Spleen (tissue), 11 donors: ENCODE measurements around the gene ERC1. TPM values are rescaled to one million over a fixed set of nuclear protein-coding genes. Genes with fewer than 3 reads are reported as not detected.

ENCODE experiments used
- DNase-seq: peaks from one replicate; pipeline ENCODE4 v3.0.0-alpha.2; 2020
- H3K27ac ChIP-seq, 8 donors: fragments of 200-600 bp; sonication (generic) in 7 of 8; 1 replicate in 4 of 8; 2 replicates in 4 of 8; pipeline versions ENCODE4 v1.5.0 to v1.8.0; 2016 to 2021; ENCODE audit warnings: inconsistent platforms in 4 of 8, mild to moderate bottlenecking in 4 of 8, moderate library complexity in 1 of 8
- H3K27me3 ChIP-seq, 7 donors: fragments of 200-600 bp; sonication (generic) in 6 of 7; replicated peaks in 1 of 7; 1 replicate in 4 of 7; 2 replicates in 3 of 7; pipeline versions ENCODE4 v1.5.0 to v1.8.0; 2016 to 2021; ENCODE audit warnings: inconsistent platforms in 3 of 7, mild to moderate bottlenecking in 1 of 7
- H3K36me3 ChIP-seq, 6 donors: fragments of 200-600 bp; sonication (generic) in 5 of 6; 1 replicate in 4 of 6; 2 replicates in 2 of 6; pipeline versions ENCODE4 v1.5.0 to v1.8.0; 2016 to 2021; ENCODE audit warnings: inconsistent platforms in 2 of 6
- H3K4me1 ChIP-seq, 6 donors: fragments of 200-600 bp; sonication (generic) in 5 of 6; 1 replicate in 3 of 6; 2 replicates in 3 of 6; pipeline versions ENCODE4 v1.5.0 to v1.8.0; 2016 to 2021; ENCODE audit warnings: inconsistent platforms in 3 of 6
- H3K4me3 ChIP-seq, 8 donors: fragments of 200-600 bp; sonication (generic) in 7 of 8; 1 replicate in 4 of 8; 2 replicates in 4 of 8; pipeline versions ENCODE4 v1.5.0 to v1.8.0; 2016 to 2021; ENCODE audit warnings: inconsistent platforms in 4 of 8, mild to moderate bottlenecking in 4 of 8, moderate library complexity in 2 of 8
- H3K9me3 ChIP-seq, 8 donors: fragments of 200-600 bp; sonication (generic) in 7 of 8; 1 replicate in 4 of 8; 2 replicates in 4 of 8; pipeline versions ENCODE4 v1.5.0 to v1.8.0; 2016 to 2021; ENCODE audit warnings: inconsistent platforms in 4 of 8
- POLR2A ChIP-seq, 3 donors: fragments of 450-650 bp; IDR thresholded peaks; one replicate each; pipeline ENCODE4 v1.5.1; 2017; ENCODE audit warnings: antibody characterized with exemption in 3 of 3, mild to moderate bottlenecking in 1 of 3
- POLR2AphosphoS5 ChIP-seq, 3 donors: sonication (generic); formaldehyde crosslinking; IDR thresholded peaks; one replicate each; pipeline ENCODE4 v1.5.1; 2017; ENCODE audit warnings: antibody characterized with exemption in 3 of 3
- whole genome bisulfite sequencing, 5 donors: extraction: QIAGEN DNeasy Blood & Tissue Kit in 3 of 5; methylation state at CpG; one replicate each; pipeline versions ENCODE4 v1.1.5 to v1.1.7; 2013 to 2018; 5-methylcytosine and 5-hydroxymethylcytosine counted together
- intact Hi-C: fragments of 100-400 bp; cut with DNase I; formaldehyde crosslinking; loops from one replicate; pipeline ENCODE4 v1.15.0; 2023; ENCODE audit warnings: low total_unique reads
- polyA plus RNA-seq, 3 donors: library from polyadenylated mRNA; stranded (reverse); fragments of 200-250 nt; gene quantifications; one replicate each; pipeline ENCODE4 v1.2.1, GENCODE V29; 2013
- total RNA-seq, 7 donors: library from RNA; depleted of rRNA in 3 of 7; stranded (reverse); fragments of >200 nt in 3 of 7; fragmentation: NEBNext Ultra II Directional in 4 of 7; extraction: Animal tissue kit (Norgen Biotek cat#: 25700) in 4 of 7; gene quantifications; one replicate each; pipeline versions ENCODE4 v1.1.0 to v1.2.1, GENCODE V29; 2016 to 2021
- TF ChIP-seq, protein P1 (sequence below), 11 experiments: fragments of 200-600 bp in 7 of 11; fragments of 450-650 bp in 4 of 11; sonication (generic) in 4 of 11; IDR thresholded peaks in 8 of 11; conservative IDR thresholded peaks in 3 of 11; 1 replicate in 7 of 11; 2 replicates in 4 of 11; pipeline versions ENCODE4 v1.4.0 to v1.8.0; 2016 to 2021; ENCODE audit warnings: antibody characterized with exemption in 11 of 11, inconsistent platforms in 4 of 11, mild to moderate bottlenecking in 1 of 11
- donor health status: healthy with polysubstance abuse.
- donor health status: DM: no; HTN: no; CAD: no; lungs with moderate emphysema.
- donor health status: DM: no; HTN: no; CAD: no.
- donor health status: Bipolar disorder and iron deficiency.
- donor health status: healthy.
- donor health status: DM: no; HTN: no; CAD: no.
- donor health status: DM: yes; HTN: yes; CAD: no.

The ERC1 gene
- total and polyA plus RNA-seq, 10 donors, result 1.2 to 73.4 (median 42.6) TPM

DNA sequence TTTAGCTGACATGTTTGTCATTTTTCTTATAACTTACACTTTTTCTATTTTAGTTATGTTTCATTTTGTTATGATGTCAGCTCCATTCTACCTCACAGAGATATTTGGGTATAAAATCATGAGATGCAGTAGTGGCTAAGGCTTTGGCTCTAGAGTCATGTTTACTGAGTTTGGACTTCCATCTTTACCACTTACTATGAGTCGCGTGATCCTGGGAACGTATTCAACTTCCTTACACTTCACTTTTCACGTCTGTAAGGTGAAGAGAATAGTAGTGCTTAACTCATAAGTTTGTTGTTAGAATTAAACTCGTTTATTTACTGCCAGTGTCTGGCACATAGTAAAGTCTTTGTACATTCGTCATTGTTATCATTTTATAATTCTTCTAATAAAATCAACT, 126.3 kb downstream of the ERC1 start:
- DNase-seq, result no peak
- Histone ChIP-seq H3K27me3 (no peaks in the 10 kb centered on the region), H3K9me3 (no peaks in the 10 kb centered on the region), H3K36me3 (peaks cover 0 to 24% (median under 1%) of the 10 kb centered on the region in 6 donors), H3K4me3 (no peak overlapping the region), H3K4me1 (no peaks in the 10 kb centered on the region), H3K27ac (no peak overlapping the region)
- WGBS, 5 donors, result 77 to 87% (median 82%) methylated on average over 6 of the region's 6 CpGs
- intact Hi-C loops, result loop anchor here (5.0 kb wide), 1 partner anchor 465 kb away; no protein-coding TSS in a partner anchor
- TF ChIP-seq, protein P1, sequence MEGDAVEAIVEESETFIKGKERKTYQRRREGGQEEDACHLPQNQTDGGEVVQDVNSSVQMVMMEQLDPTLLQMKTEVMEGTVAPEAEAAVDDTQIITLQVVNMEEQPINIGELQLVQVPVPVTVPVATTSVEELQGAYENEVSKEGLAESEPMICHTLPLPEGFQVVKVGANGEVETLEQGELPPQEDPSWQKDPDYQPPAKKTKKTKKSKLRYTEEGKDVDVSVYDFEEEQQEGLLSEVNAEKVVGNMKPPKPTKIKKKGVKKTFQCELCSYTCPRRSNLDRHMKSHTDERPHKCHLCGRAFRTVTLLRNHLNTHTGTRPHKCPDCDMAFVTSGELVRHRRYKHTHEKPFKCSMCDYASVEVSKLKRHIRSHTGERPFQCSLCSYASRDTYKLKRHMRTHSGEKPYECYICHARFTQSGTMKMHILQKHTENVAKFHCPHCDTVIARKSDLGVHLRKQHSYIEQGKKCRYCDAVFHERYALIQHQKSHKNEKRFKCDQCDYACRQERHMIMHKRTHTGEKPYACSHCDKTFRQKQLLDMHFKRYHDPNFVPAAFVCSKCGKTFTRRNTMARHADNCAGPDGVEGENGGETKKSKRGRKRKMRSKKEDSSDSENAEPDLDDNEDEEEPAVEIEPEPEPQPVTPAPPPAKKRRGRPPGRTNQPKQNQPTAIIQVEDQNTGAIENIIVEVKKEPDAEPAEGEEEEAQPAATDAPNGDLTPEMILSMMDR (IDR thresholded peaks at IDR 0.05 in 8 of 11, conservative IDR thresholded peaks at IDR 0.05 in 3 of 11), result no peak
- TF ChIP-seq POLR2AphosphoS5 (IDR thresholded peaks at IDR 0.05) (no peak), POLR2A (IDR thresholded peaks at IDR 0.05) (no peak)

DNA sequence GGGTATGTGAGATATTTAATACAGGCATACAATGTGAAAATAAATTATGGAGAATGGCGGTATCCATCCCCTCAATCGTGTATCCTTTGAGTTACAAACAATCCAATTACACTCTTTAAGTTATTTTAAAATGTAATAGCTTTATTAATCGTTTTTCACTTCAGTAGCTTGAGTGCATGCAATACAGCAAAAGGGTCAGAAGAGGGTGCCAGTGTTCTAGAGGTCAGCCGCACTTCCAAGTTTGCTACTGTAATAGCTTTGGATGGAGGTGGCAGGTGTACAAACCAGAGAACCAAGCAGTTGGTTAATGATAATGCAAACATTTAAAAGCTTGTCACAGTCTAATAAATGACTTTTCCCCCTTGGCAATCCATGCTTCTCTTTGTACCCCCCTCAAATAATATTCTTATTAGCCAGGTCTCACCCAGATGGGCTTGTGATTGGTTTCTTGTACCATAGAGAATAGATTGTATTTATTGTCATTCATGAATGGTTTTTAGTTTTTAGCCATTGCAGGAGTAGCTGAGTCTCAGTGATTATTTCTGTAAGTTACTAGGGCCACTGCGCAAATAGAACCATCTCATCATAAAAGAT, 127.0 kb downstream of the ERC1 start:
- 23 to 27% (median 25%) methylated on average over 5 of the region's 5 CpGs for WGBS, 5 donors
- TF ChIP-seq POLR2AphosphoS5 (IDR thresholded peaks at IDR 0.05), result no peak
- no peak for TF ChIP-seq POLR2A (IDR thresholded peaks at IDR 0.05)
- TF ChIP-seq, protein P1 (IDR thresholded peaks at IDR 0.05 in 8 of 11, conservative IDR thresholded peaks at IDR 0.05 in 3 of 11), result peak; percentile 79 to 93 (median 89)
- no peak overlapping the region for H3K27ac ChIP-seq
- DNase-seq, result peak; percentile 81
- peaks cover 0 to 20% (median 0%) of the 10 kb centered on the region in 6 donors for H3K36me3 ChIP-seq
- H3K4me3 ChIP-seq, result no peak overlapping the region
- H3K4me1 ChIP-seq, result peaks cover 0 to 6% (median 0%) of the 10 kb centered on the region in 6 donors
- no peaks in the 10 kb centered on the region for H3K9me3 ChIP-seq
- intact Hi-C loops, result loop anchor here (5.0 kb wide), 1 partner anchor 464 kb away; no protein-coding TSS in a partner anchor
- no peaks in the 10 kb centered on the region for H3K27me3 ChIP-seq

GRCh38 chr12:1122786-1123185, 131.8 kb downstream of the ERC1 start:
- WGBS, 5 donors, result 24 to 56% (median 41%) methylated on average over 3 of the region's 3 CpGs
- H3K9me3 ChIP-seq, result no peaks in the 10 kb centered on the region
- TF ChIP-seq, protein P1 (IDR thresholded peaks at IDR 0.05 in 8 of 11, conservative IDR thresholded peaks at IDR 0.05 in 3 of 11), result no peak
- no peak for TF ChIP-seq POLR2AphosphoS5 (IDR thresholded peaks at IDR 0.05)
- TF ChIP-seq POLR2A (IDR thresholded peaks at IDR 0.05), result no peak
- peaks cover 0 to 10% (median 0%) of the 10 kb centered on the region in 6 donors for H3K4me1 ChIP-seq
- peaks cover 0 to 10% (median 0%) of the 10 kb centered on the region in 6 donors for H3K36me3 ChIP-seq
- no peak overlapping the region for H3K27ac ChIP-seq
- no peaks in the 10 kb centered on the region for H3K27me3 ChIP-seq
- DNase-seq, result no peak
- H3K4me3 ChIP-seq, result no peak overlapping the region
- intact Hi-C loops, result no loop called here

DNA sequence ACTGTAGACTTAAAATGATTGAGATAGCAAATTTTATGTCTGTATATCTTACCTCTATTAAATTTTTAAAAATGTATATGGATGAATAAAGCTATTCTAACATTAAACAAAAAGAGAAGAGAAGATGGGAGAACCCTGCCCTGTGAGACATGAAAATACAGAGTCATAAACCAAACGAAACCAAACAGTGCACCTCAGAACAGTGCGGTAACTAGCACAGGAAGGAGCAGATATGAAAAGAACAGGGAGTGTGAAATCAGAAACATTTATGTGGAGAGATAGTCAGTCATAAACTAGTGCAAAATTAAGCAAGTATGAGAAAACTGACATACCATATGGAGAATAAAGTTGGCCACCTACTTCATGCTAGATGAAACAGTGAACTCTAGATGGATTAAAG, 135.1 kb downstream of the ERC1 start:
- no peak overlapping the region for H3K27ac ChIP-seq
- no peak overlapping the region for H3K4me3 ChIP-seq
- no peaks in the 10 kb centered on the region for H3K27me3 ChIP-seq
- intact Hi-C loops, result no loop called here
- H3K36me3 ChIP-seq, result no peaks in the 10 kb centered on the region
- TF ChIP-seq, protein P1 (IDR thresholded peaks at IDR 0.05 in 8 of 11, conservative IDR thresholded peaks at IDR 0.05 in 3 of 11), result no peak
- TF ChIP-seq POLR2AphosphoS5 (IDR thresholded peaks at IDR 0.05) (no peak), POLR2A (IDR thresholded peaks at IDR 0.05) (no peak)
- DNase-seq, result no peak
- no peaks in the 10 kb centered on the region for H3K9me3 ChIP-seq
- H3K4me1 ChIP-seq, result peaks cover 0 to 16% (median 0%) of the 10 kb centered on the region in 6 donors
- WGBS, 5 donors, result 71 to 89% (median 77%) methylated on average over 2 of the region's 2 CpGs
